ENCODE results near the gene RAD1.

RAD1 gene

DNA sequence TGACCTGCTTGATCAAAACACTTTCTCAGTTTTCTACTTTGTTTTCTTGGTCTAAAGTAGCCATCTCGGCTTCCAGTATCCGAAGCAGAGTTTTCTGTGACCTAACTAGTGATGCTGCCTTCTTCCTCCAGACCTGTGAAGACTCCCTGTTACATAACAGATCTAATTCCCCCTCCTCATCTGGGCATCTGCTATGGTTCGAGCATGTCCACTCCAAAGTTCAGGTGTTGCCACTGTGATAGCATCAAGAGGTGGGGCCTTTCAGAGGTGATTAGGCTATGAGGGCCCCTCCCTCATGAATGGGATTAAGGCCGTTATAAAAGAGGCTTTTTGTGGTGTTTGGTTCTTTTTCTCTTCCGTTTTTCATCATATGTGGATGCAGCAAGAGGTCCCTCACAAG lies 56.1 kb downstream of the RAD1 start:
- no peak for DNase-seq

DNA sequence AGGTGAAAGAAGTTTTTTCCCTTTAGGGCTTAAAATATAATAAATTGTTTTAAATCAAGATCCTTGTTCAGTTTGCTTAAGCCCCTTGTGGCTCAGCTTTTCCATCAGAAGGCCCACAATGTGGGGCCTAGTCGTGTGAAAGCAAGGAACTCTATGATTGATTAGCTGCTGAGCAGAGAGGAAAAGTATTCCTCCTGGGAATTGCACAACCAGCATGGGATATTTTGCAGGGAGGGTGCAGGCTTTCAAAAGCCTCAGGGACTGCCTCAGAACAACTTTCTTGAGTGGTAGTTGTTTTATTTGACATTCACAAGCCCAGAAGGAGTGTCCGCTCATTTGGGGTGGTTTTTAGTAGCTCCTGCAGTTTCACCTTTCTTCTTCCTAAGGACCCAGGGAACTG lies 56.5 kb downstream of the RAD1 start:
- no peak for DNase-seq

DNA sequence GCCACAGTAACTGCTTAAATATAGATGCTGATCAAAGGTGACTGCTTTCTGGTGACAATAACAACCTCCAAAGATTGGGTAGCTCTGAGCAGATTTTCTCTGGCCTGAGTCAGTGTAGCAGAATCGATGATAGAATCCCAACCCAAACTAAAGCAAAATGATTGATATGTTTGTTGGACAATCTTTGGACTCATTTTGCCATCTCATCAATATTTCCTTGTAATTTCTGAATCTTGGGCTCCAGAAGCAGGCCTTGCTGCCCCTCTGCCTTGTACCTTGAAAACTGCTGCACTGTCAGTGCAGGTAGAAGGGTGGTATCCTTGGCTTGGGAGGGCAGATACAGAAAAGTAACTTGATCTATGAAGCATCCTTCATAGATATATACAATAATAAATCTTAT lies 57.4 kb downstream of the RAD1 start:
- DNase-seq: no peak

DNA sequence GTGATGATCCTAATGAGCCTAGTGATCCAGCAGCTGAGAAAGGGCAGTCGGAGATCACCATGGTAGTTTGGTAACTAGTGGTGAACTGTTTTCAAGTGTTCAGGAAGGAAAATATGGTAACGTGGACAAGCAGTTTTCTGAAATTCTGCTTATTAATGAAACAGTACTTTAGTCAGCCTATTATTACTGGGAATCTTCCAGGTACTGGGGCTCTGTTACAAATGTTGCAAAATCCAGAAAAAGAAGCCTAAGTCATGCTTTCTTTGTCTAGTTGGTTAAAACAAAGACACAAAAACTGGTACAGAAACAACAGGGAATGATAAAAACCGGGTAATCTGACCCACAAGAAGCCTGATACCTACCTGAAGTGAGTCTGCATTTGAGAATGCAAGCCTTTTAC lies 58.1 kb downstream of the RAD1 start:
- no peak for DNase-seq
